HG03565 (cell line): Measurements from ENCODE around the gene KIAA1614.

Experiments used
- ATAC-seq: cut with Tn5 transposase; IDR thresholded peaks from one replicate; pipeline ENCODE4 v1.9.1; 2021; ENCODE audit warnings: mild to moderate bottlenecking, moderate library complexity; ENCODE audit not compliant: unreplicated experiment

The KIAA1614 gene

DNA sequence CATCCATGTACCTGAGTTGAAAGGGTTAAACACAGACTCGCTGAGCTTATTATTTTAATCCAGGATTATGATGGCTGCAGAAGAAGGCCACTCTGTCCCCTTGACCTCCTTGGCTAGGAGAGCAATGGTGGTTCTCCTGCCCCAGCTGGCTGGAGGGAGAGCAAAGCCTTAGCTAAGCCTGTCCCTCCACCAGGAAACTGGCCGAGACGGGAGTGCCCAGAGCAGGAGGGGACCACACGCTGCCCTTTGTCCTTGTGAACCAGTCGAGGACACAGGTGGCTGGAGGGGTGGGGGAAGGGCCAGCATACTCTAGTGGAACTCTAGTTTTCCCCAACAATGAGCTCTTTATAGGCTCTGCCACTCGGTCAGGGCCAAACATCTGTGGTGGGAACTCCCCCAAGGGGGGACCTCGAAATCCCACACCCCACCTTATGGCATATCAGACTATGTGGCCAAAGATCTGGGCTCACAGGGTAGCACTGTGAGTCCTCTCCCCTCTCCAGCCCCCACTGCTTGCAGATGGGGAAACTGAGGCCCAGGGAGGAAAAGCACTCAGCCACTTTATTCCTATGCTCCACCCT is 12.9 kb downstream of the KIAA1614 start:
- ATAC-seq: no peak

DNA sequence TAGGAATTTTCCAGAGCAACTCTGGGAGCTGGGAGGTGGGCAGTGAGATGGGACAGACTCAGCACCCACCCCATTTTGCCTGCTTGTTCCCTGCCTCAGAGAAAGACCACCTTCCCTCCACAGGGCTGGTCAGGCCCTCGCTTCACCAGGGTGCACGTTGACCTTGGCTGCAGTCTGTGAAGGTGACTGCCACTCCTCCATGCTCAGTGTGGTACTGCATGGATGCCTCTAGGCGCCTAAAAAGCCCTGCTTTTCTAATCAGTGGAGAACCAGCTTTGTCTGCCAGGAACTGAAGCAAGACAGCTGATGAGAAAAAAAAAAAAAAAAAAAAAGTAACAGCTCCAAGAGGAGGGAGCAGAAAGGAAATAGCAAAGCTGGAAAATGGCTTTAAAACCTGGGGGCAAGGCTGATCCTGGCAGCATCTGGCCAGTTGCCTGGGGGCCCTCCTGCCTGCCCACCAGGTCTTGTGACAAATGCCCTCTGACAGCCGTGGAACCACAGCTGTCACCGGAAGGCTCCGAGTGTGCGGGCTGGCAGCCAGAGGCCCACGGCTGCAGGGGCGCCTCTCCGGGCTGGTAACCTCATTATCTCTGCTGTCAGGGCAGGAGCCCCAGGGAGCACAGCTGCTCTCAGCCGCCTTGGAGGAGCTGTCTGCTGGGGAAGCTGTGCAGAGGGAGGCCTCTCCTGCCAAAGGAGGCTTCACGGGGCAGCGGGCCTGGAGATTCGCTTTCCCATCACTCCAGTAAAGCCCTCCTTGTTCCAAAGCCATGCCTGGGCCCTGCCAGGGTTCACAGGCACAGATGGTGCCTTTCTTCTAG is 13.7 kb downstream of the KIAA1614 start:
- no peak for ATAC-seq

DNA sequence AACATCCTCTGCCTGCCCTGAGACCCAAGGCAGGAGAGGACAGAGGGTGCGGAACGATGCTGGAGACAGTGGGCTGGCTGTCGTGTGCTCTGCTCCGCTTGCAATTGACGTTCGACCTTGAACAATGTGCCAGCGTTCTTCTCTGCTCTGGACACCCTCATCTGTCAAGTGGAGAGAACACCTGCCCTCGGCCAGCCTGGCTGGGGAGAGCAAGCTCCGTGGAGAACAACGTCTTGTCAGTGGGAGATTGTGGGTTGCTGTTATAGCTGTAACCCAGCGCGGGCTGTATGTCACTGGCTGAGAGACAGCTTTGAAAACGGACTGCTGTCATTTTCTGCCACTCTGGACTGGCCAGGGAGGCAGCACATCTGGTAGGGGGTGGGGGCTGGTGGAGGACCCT is 14.7 kb downstream of the KIAA1614 start:
- ATAC-seq: no peak

DNA sequence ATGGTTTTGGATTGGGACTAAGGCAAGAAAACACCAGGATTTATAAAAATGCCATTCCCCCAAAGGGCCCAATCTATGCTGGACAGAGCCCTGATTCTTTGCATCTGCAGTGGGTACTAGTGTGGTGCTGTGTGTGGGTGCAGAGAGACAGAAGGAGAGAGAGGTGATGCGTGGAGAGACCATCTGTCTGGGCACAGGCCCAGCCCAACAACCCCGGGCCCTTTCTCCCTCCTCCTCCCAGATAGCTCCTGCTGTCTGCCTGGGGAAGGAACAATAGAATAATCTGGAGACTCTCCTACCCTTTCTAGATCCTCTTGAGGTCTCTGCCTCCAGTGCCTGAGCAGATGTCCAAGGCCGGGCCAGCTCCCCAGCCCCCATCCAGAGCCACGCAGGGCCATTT is 15.1 kb downstream of the KIAA1614 start:
- no peak for ATAC-seq

DNA sequence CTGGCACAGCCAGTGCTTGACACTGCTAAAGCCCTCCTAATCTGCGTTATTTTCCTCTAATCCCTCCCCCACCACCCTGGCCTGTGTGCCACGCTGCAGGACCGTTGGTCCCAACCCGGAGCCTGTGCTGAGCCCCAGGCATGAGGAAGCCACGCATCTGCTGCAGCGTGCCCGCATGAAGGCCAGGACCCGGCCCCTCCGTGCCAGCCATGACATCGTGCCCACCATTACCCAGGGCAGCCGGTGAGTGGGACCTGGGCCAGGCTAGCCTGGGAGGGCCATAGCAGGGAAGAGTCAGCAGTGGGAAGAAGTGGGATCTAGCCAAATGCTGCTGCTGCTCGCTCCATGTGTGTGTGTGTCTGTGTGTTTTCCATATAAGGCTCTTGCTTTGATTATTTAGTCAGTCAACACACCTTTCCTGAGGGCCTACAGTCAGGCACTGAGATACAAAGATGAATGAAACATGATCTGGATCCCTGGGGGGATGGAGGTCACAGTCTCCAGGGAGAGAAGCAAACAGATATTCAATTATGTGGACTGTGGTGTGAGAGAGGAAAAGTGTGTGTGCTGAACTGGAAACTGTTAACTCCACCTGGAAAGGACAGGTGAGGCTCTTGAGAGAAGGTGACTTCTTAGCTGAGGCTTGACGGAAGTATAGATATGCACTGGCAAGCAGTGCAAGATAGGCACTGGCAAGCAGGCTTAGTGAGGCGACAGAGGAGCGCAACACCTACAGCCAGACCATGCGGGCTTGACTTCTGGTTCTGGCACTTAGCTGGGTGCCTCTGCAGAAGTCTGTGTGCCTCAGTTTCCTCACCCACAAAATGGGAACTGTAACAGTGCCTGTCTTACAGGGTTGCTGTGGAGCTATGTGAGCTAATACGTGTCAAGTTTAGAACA is 15.9 kb downstream of the KIAA1614 start:
- ATAC-seq: no peak

DNA sequence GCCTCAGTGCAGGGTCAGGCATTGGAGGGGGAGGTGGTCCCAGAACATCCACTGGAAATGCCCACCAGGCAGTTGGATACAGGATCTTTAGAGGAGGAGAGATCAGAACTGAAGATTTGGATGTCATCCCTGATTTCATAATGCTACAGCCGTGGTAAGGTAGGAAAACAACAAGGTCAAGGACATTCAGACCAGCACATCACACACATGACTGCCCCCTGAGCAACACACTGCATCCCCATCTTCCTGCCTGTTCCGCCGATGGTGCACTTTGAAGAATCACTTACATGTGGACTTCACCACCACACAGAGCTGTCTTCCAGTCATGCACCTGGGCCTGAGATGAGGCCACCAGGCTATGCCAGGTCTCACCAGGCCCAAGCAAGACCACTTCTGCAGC is 16.7 kb downstream of the KIAA1614 start:
- no peak for ATAC-seq

DNA sequence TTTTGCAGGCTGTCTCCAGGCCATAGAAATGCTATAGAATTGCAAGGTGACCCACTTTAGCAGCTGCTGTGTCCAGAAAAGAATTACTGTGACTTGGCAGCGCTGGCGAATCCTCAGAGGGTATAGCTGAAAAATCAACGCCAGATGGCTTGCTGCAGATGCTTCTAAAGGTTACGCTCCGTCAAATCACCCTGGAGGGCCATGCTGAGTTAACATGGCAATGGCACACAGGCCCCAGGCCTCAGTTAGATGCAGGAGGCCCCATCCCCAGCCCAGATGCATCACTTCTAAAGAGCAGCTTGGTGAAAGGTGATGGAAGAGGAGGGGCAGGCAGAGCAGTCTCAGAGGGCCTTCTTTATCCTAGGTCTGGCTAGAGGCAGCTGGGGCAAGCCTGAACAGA is 18.0 kb downstream of the KIAA1614 start:
- ATAC-seq: no peak

DNA sequence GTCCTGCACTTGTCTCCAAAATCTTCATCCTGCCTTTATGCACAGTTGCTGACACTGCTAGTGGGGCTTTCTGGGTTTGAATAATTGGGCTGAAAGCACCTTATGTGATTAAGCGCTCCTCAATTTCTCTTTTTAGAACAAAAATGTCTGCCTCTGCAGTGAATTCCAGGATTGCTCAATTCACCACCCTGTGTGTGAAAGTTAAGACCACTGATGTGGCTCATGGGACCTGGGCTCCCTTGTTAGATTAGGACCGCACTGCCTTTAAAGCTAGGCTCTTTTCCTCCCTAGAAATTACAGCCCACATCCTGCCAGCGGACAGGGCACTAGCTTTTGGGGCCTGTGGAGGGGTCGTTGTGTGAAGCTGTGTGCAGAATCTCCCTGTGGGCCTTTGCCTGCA is 18.8 kb downstream of the KIAA1614 start:
- no peak for ATAC-seq

DNA sequence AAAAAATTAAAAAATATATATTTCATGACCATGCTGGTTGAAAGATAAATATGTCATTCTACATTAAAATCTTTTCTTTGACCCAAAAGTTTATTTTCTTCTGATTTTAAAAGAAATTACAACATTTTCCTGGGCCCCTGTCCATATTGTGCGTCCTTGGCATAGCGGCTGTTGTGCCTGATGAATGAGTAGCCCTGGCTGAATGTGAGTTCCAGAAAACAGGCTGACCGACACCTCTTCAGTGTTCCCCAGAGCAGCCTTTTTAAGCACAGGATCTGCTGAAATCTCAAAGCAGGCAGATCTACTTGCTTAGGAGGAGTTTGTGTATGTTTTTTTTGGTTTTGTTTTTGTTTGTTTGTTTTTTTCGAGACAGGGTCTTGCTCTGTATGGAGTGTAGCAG is 19.7 kb downstream of the KIAA1614 start:
- no peak for ATAC-seq

DNA sequence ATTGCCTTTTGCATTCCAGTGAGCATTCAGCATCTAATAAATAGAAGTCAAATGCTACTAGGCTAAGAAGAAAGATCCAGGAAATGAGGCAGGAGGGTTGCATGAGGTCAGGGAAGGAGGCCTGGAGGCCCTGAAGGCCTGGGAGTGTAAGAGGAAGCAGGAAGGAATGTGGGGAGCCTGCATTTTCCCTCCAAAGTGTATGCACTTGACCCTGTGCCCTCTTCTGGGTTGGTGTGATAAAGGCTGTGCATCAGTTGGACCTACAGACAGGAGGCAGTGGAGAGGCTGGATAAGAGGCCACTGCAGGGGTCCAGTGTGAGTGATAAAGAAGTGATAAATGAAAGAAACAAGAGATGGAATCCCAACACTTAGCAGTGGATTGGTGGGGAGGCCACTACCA is 20.4 kb downstream of the KIAA1614 start:
- no peak for ATAC-seq

DNA sequence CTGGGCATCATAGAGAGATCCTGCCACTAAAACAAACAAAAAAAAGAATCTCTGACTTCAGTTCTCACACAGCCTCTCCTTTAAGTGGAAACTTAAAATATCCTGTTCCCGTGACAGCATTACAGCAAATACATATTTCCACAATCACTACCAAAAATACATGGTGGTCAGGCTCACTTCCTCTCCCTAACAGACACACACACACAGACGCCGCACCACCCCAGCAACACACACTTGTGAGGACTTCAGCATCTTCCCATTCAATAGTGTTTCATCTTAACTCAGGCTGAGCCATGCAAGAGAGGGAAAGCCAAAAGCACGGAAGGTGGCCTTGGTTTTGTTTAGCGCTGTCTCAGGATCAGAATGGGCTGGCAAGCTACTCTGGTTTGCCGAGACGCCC is 21.9 kb downstream of the KIAA1614 start:
- no peak for ATAC-seq

DNA sequence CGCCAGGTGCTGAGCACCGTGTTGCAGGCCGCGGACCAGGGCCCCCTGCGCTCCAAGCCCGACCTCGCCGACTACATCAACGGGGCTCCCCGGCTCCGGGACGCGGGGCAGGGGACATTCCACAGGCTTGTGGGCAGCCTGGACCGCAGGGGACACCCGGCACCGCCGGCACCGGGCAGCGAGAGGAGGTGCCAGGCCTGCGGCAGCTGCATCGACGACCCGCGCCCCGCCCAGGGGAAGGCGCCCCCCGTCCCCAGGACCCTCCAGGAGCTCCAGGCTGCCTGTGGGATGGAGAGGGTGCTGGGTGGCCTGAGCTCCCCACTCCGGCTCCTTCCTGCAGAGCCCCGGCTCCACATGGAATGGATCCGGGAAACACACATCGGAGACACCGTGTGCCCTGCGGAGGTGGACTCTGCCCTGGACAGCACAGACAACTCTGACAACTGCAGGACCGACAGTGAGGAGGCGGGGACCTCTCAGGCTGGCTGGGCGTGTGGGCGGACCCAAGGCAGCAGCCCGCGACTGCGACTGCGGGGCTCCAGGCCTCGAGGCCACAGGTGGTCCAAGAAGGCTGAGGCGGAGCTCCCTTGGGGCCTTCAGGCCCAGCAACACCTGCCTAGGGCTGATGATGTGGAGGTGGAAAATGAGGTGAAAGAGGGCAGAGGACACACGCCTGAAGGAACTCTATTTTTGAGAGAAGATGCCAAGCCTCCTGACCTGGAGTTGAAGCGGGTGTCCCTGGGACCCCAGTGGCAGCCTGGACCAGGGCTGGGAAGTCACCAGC is 22.8 kb downstream of the KIAA1614 start:
- no peak for ATAC-seq

DNA sequence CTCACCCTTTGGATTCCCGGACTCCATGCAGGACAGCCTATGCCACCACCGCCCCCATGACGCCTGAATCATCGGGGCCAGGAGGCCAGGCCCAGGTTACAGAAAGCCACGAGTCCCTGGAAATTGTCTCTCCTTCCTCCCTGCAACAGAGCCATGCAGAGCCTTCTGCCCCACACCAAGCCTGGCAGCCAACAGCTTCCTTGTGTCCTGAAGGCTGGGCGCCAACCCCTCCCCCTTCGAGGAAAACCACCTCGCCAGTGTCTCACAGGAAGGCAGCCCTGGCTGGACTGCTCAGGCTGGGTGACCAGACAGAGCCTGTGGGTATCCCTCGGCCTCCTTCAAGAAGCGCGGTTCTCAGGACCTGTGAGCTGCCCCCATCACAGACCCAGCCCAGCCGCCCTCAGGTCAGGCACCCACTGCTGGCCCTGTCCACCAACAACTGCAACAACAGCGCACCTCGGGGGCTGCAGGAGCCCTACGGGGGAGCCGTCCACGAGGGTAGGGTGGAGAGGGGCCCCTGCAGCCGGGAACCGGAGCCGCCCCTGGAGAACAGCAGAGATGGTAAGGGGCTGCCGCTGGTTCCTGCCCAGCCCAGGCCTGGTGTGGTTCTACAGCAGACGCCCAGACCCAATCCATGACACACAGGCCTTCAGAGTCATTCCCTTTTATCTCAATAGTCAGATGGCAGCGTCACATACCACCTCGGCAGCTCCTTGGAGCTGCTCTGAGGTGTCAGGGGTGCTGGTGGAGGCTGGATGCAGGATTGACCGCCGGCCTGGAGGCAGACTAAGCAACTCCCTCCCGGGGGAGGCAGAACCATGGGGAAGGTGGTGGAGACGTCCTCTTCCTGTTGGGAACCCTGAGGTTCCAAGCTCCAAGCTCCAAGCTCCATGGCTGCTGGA is 23.7 kb downstream of the KIAA1614 start:
- no peak for ATAC-seq

DNA sequence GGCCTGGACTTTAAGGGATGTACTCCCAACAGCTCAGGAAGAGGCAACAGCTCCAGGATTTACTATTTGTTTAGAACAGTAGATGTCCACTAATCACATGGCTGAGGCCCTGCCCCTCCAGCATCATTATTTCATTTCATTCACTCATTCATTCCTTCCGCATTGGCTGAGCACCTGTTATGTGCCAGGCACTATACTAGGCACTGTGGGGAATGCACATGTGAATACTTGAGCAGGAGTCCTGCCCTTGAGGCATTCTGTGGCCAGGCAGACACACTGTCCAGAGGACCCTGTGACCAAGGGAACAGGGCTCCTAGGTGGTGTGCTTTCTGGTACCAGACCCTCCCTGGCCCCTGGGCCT is 24.3 kb downstream of the KIAA1614 start:
- no peak for ATAC-seq

DNA sequence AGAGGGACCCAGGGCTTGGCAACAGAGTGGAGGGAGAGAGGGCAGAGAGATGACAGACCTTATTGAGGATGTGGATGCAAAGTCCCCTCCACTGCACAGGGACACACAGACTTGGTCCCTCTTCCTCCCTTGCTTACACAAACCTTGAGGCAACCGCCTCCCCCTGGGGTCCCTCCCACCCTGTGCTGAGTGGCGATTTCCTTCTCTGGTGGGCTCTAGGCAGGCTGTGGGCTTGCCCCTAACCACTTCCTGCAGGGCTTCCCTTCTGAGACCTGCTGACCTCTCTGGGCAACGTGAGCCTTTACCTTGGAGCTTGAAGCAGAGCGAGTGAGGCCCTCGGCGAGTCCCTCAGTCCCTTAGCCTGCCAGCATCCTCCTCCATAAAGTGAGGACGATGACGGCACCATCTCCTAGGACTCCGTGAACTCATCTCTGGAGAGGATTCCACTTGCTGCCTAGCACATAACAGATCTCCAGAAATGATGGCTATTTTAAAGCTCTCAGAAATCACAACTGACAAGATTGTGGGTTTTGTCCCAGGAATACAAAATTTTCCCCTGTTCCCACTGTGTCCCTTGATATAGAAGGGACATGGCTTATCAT is 25.0 kb downstream of the KIAA1614 start:
- no peak for ATAC-seq

DNA sequence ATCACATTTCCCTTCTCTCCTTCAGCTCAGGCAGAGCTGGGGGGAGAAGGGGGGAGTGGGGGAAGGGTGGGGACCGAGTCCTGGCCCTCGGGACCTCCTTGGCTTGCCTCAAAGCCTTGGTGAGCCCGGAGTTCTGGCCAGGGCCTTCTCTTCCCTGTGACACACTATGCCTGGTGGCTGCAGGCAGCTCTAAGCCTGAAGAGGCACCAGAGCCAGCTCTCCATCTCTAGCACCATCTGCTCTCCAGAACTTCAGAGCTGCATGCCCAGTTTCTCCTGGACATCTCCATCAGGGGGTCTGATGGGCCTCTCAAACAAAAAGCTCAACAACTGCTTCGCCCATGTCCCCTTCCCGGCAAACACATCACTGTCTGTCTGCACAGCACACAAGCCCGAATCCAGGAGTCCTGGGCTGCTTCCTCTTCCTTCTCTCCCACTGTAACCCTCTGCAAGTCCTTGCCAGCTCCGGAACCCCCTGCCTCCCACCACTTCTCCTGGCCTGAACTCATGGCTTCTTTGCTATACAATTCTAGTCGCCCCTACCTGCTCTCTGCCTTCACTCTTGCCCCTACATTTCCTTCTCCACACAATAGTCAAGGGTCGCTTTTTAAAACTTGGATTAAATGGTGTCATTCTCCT is 26.5 kb downstream of the KIAA1614 start:
- no peak for ATAC-seq

DNA sequence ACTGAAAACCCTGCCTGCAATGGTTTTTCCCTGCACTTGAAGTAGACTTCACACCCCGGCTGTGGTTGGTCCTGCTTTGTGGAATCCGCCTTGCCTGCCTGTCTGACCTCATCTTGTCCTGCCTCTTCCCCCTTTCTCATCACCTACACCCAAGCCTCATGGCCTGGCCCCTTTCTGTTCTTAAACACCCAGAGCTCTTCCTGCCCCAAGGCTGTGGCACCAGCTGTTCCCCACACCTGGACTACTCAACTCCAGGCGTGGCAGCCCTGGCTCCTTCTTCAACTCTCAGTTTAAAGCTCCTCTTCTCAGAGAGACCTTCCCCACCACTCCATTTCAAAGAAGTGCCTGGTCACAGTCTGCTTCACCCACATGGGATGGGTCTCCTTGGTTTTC is 27.0 kb downstream of the KIAA1614 start:
- no peak for ATAC-seq

DNA sequence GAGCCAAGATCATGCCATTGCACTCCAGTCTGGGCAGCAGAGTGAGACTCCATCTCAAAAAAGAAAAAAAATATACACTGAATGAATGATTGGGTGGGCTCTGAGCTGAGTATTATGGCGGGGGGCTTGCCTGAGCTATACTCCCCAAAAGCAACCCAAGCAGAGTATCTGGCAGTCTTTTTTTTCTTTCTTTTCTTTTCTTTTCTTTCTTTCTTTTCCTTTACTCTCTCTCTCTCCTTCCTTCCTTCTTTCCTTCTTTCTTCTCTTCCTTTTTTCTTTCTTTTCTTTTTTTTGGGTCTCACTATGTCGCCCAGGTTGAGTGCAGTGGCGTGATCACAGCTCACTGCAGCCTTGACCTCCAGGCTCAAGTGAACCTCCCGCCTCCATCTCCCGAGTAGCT is 27.7 kb downstream of the KIAA1614 start:
- no peak for ATAC-seq
